ENCODE results near the gene UIMC1. TPM values are rescaled to one million over a fixed set of nuclear protein-coding genes. Genes with fewer than 3 reads are reported as not detected.

Gene UIMC1
- total and polyA plus RNA-seq, 2 of the 4 experiments (the other 2 are of a cell fraction) = 19.5 to 27.6 TPM

- H4K20me1 ChIP-seq (ENCODE audit: insufficient read depth, low read length) = no peaks in the 10 kb centered on the region; the same call in 1 of the 2 replicates
- no peak overlapping the region for H2AK5ac ChIP-seq (ENCODE audit: low read depth, low read length)
- no peak overlapping the region for H2AFZ ChIP-seq (replicated peaks; ENCODE audit: low read length, poor library complexity)
- no peak for DNase-seq
- H3K27ac ChIP-seq (ENCODE audit: insufficient read depth, low read length) = no peak overlapping the region
- no peak overlapping the region for H2AK9ac ChIP-seq (replicated peaks; ENCODE audit: low read depth, low read length, poor library complexity)
- ChIA-PET POLR2A (ENCODE audit: unreplicated experiment) (no interaction called here), CTCF (no interaction called here)
- peaks cover 2% of the 10 kb centered on the region; the same call in 1 of the 2 replicates for H3K4me1 ChIP-seq (ENCODE audit: control insufficient read depth, insufficient read depth, low read length)
- no peak overlapping the region for H3K4ac ChIP-seq (ENCODE audit: low read depth, low read length)
- no TSS peak for BruUV-seq (replicated peaks)
- no peak overlapping the region for H2BK5ac ChIP-seq (ENCODE audit: low read depth, low read length, poor library complexity, severe bottlenecking)
- no peak overlapping the region for H3K9ac ChIP-seq (ENCODE audit: low read depth, low read length)
- H3K36me3 ChIP-seq (ENCODE audit: control insufficient read depth, insufficient read depth, low read length) = peaks cover 21% of the 10 kb centered on the region
- H2BK120ac ChIP-seq (ENCODE audit: low read depth, low read length) = no peak overlapping the region
- H3K23ac ChIP-seq (ENCODE audit: low read depth, low read length) = no peak overlapping the region
- H3K9me1 ChIP-seq (ENCODE audit: insufficient read depth, low read length) = no peaks in the 10 kb centered on the region
- H3K4me2 ChIP-seq (ENCODE audit: low read depth, low read length) = no peak overlapping the region
- H4K91ac ChIP-seq (ENCODE audit: insufficient read depth, low read depth, low read length) = no peak overlapping the region
- intact Hi-C loops (cut with micrococcal nuclease) (no loop called here), in situ Hi-C loops (cut with MboI; ENCODE audit: low sequenced_read_pairs) (no loop called here), dilution Hi-C loops (cut with HindIII; ENCODE audit: low sequenced_read_pairs, unreplicated experiment) (no loop called here)
- ATAC-seq (ENCODE audit: low read depth) = no peak
- H3K27me3 ChIP-seq (ENCODE audit: control insufficient read depth, insufficient read depth, low read length) = no peaks in the 10 kb centered on the region
- no peak overlapping the region for H3K56ac ChIP-seq (ENCODE audit: extremely low read depth, insufficient read depth, low read length)
- H3K9me3 ChIP-seq (ENCODE audit: control insufficient read depth, insufficient read depth, low read length) = no peaks in the 10 kb centered on the region
- TF ChIP-seq CEBPB (IDR thresholded peaks at IDR 0.05; ENCODE audit: low read depth, low read length) = no peak
- no peak for TF ChIP-seq RFX5 (IDR thresholded peaks at IDR 0.05; ENCODE audit: low read depth, low read length)
- no peak for TF ChIP-seq SMC3 (IDR thresholded peaks at IDR 0.05; ENCODE audit: low read depth, low read length)
- no peak for TF ChIP-seq CHD1 (IDR thresholded peaks at IDR 0.05; ENCODE audit: low read depth, low read length)
- no peak for TF ChIP-seq USF2 (IDR thresholded peaks at IDR 0.05; ENCODE audit: low read depth, low read length)
- TF ChIP-seq FOS (IDR thresholded peaks at IDR 0.05; ENCODE audit: low read depth, low read length) = no peak
- no peak for TF ChIP-seq NFE2L2 (IDR thresholded peaks at IDR 0.05; ENCODE audit: low read depth, low read length)
- no peak for TF ChIP-seq CTCF (conservative IDR thresholded peaks at IDR 0.05; ENCODE audit: low read depth, low read length)
- TF ChIP-seq ELK1 (IDR thresholded peaks at IDR 0.05; ENCODE audit: borderline replicate concordance, low read depth, low read length) = no peak
- TF ChIP-seq MAZ (IDR thresholded peaks at IDR 0.05; ENCODE audit: borderline replicate concordance, low read depth, low read length) = no peak
- no peak for TF ChIP-seq RCOR1 (IDR thresholded peaks at IDR 0.05; ENCODE audit: insufficient replicate concordance, low read length)
- H3K4me3 ChIP-seq (ENCODE audit: insufficient read depth, low read depth, low read length) = no peak overlapping the region
- no peak overlapping the region for H4K8ac ChIP-seq (ENCODE audit: low read depth in 2 of 2, low read length in 2 of 2)
- no peak overlapping the region for H3K14ac ChIP-seq (replicated peaks; ENCODE audit: low read depth, low read length)
- H3K18ac ChIP-seq (ENCODE audit: low read depth, low read length) = no peak overlapping the region
- no peak overlapping the region for H4K5ac ChIP-seq (ENCODE audit: low read depth, low read length)
- no CpG with 5 or more reads among the region's 2 CpGs for WGBS, 2 experiments (ENCODE audit: extremely low coverage in 2 of 2, insufficient read length in 1 of 2)
- H3K79me1 ChIP-seq (ENCODE audit: low read depth in 1 of 2, low read length in 2 of 2) = peaks cover 6 to 14% of the 10 kb centered on the region in 2 experiments; a peak in 3 of 4 replicates
- no peak overlapping the region for H2BK15ac ChIP-seq (ENCODE audit: low read depth, low read length)
- H2BK20ac ChIP-seq (ENCODE audit: low read depth, low read length) = no peak overlapping the region
Measured at GRCh38 chr5:176944268-176944667, 62.3 kb downstream of the UIMC1 start.

Data from IMR-90 (cell line).